Effector memory CD4-positive, alpha-beta T cell (primary cell): Measurements from ENCODE around the gene PCP4.

Source experiments
- DNase-seq, 3 donors: peaks; one replicate each; pipeline ENCODE4 v3.0.0-alpha.2; 2020
- H3K27ac ChIP-seq: 2 replicates; pipeline ENCODE4 v1.7.0; 2013; ENCODE audit warnings: mild to moderate bottlenecking, low read length, moderate library complexity; ENCODE audit not compliant: insufficient read depth, poor library complexity, severe bottlenecking
- H3K27me3 ChIP-seq: replicated peaks from 2 replicates; pipeline ENCODE4 v1.7.0; 2013; ENCODE audit warnings: mild to moderate bottlenecking, low read length; ENCODE audit not compliant: insufficient read depth, control insufficient read depth, poor library complexity, severe bottlenecking
- H3K36me3 ChIP-seq: 2 replicates; pipeline ENCODE4 v1.7.0; 2013; ENCODE audit warnings: mild to moderate bottlenecking, low read length, moderate library complexity; ENCODE audit not compliant: control insufficient read depth, insufficient read depth
- H3K4me1 ChIP-seq: 2 replicates; pipeline ENCODE4 v1.7.0; 2013; ENCODE audit warnings: low read length, mild to moderate bottlenecking; ENCODE audit not compliant: control insufficient read depth, insufficient read depth, poor library complexity, severe bottlenecking
- H3K4me3 ChIP-seq: 2 replicates; pipeline ENCODE4 v1.7.0; 2013; ENCODE audit warnings: low read length, low read depth, mild to moderate bottlenecking; ENCODE audit not compliant: insufficient read depth, poor library complexity, severe bottlenecking
- H3K9me3 ChIP-seq: 2 replicates; pipeline ENCODE4 v1.7.0; 2013; ENCODE audit warnings: mild to moderate bottlenecking, low read length, moderate library complexity; ENCODE audit not compliant: control insufficient read depth

The PCP4 gene

DNA sequence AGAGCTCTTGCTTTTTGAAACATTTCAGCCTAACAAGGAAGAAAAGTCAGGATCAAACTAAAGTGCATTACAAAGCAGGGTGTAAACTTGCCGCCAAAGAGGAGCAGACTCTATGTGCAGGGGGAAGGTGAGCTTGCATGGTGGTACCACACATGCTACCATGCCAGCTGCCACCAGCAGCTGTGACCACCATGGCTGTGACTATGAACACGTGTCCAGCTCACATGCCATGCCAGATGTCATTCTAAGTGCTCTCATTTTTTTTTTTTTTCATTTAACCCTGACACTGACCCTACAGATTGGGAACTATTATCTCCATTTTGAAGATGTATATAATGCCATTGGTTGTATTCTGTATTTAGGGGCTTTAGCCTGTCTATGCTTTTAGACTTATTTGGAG, 79.0 kb downstream of the PCP4 start:
- no peak for DNase-seq
- H3K36me3 ChIP-seq: no peaks in the 10 kb centered on the region
- H3K27me3 ChIP-seq: no peaks in the 10 kb centered on the region
- H3K9me3 ChIP-seq: no peaks in the 10 kb centered on the region
- no peak overlapping the region for H3K27ac ChIP-seq
- no peak overlapping the region for H3K4me3 ChIP-seq
- H3K4me1 ChIP-seq: no peaks in the 10 kb centered on the region

GRCh38 chr21:39947031-39947430, 79.8 kb downstream of the PCP4 start:
- DNase-seq: no peak
- Histone ChIP-seq H3K9me3 (no peaks in the 10 kb centered on the region), H3K27ac (no peak overlapping the region)

DNA sequence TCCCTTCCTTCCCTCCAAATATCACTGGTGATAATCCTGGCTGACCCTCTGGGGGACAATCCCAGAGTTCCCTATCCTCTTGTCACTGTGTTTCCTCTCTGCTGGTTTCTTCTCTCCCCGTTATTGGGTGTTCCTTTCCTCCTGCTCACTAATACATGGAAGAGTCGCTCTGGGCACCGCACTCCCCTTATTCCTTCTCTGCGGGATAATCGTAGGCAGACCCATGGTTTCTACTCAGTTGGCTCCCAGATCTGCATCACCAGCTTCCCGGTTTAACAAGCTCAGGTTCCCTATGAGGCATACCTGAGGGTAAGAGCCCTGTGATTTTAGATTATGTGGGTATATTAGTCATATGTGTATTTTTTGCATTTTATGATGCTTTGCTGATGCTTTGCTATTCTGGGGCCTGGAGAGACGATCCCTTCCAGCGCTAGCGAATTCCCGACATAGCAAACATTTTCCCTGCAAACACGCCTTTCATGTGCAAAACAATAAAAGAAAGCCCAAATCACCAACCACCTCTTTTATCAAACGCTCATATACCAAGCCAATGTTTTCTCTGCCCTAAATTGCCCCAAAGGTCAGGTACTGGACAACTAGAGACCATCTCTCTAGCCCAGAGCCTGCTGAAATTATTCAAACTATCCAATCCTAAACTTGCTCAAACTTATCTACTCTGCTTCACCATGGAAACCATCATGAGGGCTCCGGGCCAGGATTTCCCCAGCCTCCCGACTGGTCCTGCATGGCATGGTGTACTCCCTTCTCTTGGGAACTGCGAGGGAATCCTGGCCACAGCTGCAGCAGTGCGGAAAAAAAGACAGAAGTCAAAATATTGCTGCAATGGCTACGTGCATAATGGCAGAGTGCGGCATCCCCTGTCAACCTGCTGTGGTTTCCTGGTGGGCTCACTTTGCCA, 84.2 kb downstream of the PCP4 start:
- H3K36me3 ChIP-seq: no peaks in the 10 kb centered on the region
- no peaks in the 10 kb centered on the region for H3K4me1 ChIP-seq
- no peak overlapping the region for H3K4me3 ChIP-seq
- H3K9me3 ChIP-seq: no peaks in the 10 kb centered on the region
- no peak overlapping the region for H3K27ac ChIP-seq
- H3K27me3 ChIP-seq: no peaks in the 10 kb centered on the region
- no peak for DNase-seq

More at GRCh38 chr21:39947031-39947430, 79.8 kb downstream of the PCP4 start:
- no peaks in the 10 kb centered on the region for H3K4me1 ChIP-seq
- H3K27me3 ChIP-seq: no peaks in the 10 kb centered on the region
- no peaks in the 10 kb centered on the region for H3K36me3 ChIP-seq
- H3K4me3 ChIP-seq: no peak overlapping the region

DNA sequence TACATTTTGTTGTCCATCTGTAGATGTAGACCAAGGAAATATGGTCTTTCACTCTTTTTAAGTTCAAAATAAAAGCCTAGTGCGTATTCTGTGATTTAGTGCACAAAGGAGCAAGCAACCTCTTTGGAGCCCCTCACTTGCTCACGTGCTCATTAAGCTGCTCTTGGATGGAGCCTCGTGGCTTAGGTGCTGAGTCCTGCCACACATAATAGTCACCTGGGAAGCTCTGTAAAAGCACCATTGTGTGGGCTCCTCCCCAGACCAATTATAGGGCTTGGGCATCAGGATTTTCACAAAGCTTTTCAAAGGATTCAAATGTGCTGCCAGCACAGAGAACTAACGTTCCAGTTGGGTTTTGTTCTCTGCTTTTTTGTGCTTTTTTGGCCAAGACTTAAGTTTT, 85.0 kb downstream of the PCP4 start:
- Histone ChIP-seq H3K4me3 (no peak overlapping the region), H3K27me3 (no peaks in the 10 kb centered on the region), H3K4me1 (no peaks in the 10 kb centered on the region), H3K9me3 (no peaks in the 10 kb centered on the region), H3K36me3 (no peaks in the 10 kb centered on the region), H3K27ac (no peak overlapping the region)
- DNase-seq: no peak

DNA sequence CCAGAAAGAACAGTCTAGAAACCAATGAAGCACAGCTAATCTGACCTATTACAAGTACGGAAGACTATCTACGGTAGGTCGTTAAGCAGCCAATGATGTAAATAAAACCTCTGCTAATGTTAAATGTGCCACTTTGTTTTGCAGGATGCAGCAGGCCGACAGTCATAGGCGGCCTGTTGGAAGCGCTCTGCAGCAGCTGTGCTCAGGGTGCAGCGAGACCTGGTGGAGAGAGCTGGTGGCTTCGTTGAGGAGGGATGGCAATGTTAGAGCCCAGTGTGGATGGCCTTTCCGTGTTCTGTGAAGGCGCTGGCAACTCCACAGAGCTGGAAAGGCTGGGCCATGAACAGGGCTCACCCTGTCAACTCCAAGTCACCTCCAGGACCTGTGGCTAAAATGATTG, 87.3 kb downstream of the PCP4 start:
- H3K4me1 ChIP-seq: no peaks in the 10 kb centered on the region
- H3K27me3 ChIP-seq: no peaks in the 10 kb centered on the region
- H3K27ac ChIP-seq: no peak overlapping the region
- no peaks in the 10 kb centered on the region for H3K36me3 ChIP-seq
- no peak overlapping the region for H3K4me3 ChIP-seq
- no peak for DNase-seq
- H3K9me3 ChIP-seq: no peaks in the 10 kb centered on the region

GRCh38 chr21:39955326-39955725, 88.1 kb downstream of the PCP4 start:
- no peaks in the 10 kb centered on the region for H3K36me3 ChIP-seq
- H3K27ac ChIP-seq: no peak overlapping the region
- H3K4me3 ChIP-seq: no peak overlapping the region
- H3K4me1 ChIP-seq: no peaks in the 10 kb centered on the region
- no peaks in the 10 kb centered on the region for H3K27me3 ChIP-seq
- no peaks in the 10 kb centered on the region for H3K9me3 ChIP-seq
- no peak for DNase-seq

- H3K36me3 ChIP-seq: no peaks in the 10 kb centered on the region
- no peak overlapping the region for H3K27ac ChIP-seq
- no peak for DNase-seq
- H3K4me1 ChIP-seq: no peaks in the 10 kb centered on the region
- H3K4me3 ChIP-seq: no peak overlapping the region
- no peaks in the 10 kb centered on the region for H3K9me3 ChIP-seq
- H3K27me3 ChIP-seq: no peaks in the 10 kb centered on the region
Observed at GRCh38 chr21:39956586-39956985, 89.3 kb downstream of the PCP4 start.

DNA sequence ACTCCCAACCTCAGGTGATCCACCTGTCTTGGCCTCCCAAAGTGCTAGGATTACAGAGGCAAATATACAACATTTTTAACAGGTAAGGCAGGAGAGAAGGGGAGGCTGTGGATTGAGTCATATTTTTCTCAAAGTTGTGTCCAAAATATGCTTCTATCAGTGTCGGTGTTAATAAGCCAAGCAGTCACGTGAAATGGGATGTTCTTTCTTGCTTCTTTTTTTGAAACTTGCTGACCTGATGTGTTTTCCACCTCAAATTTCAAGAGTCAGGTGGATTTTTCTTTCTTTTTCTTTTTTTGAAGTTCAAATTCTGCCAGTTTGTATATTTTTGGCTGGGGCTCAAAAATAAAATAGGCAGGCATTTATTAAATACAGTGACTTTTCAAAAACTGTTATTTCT, 91.5 kb downstream of the PCP4 start:
- no peak overlapping the region for H3K27ac ChIP-seq
- H3K4me3 ChIP-seq: no peak overlapping the region
- H3K36me3 ChIP-seq: no peaks in the 10 kb centered on the region
- DNase-seq: no peak
- H3K4me1 ChIP-seq: no peaks in the 10 kb centered on the region
- no peaks in the 10 kb centered on the region for H3K9me3 ChIP-seq
- no peaks in the 10 kb centered on the region for H3K27me3 ChIP-seq

GRCh38 chr21:39961251-39961650, 94.0 kb downstream of the PCP4 start:
- no peak for DNase-seq
- H3K9me3 ChIP-seq: no peaks in the 10 kb centered on the region
- H3K27me3 ChIP-seq: no peaks in the 10 kb centered on the region
- H3K4me1 ChIP-seq: no peaks in the 10 kb centered on the region
- H3K4me3 ChIP-seq: no peak overlapping the region
- no peaks in the 10 kb centered on the region for H3K36me3 ChIP-seq
- H3K27ac ChIP-seq: no peak overlapping the region

- DNase-seq: no peak
- Histone ChIP-seq H3K9me3 (no peaks in the 10 kb centered on the region), H3K36me3 (no peaks in the 10 kb centered on the region), H3K27me3 (no peaks in the 10 kb centered on the region), H3K27ac (no peak overlapping the region), H3K4me1 (no peaks in the 10 kb centered on the region), H3K4me3 (no peak overlapping the region)
Observed at GRCh38 chr21:39965026-39965425, 97.8 kb downstream of the PCP4 start.
